Ectodermal cell (in vitro differentiated cells): ENCODE data around the gene GJB1. TPM values are rescaled to one million over a fixed set of nuclear protein-coding genes. Genes with fewer than 3 reads are reported as not detected.
"Not testable (repeated sequence)": the region's sequence is repeated elsewhere in the genome, so short reads cannot be mapped to it uniquely, and the experiment has no call there.

Source experiments
- H3K27ac ChIP-seq: 2 replicates; pipeline ENCODE4 v1.7.0; 2013; ENCODE audit warnings: mild to moderate bottlenecking, low read depth, low read length; ENCODE audit not compliant: insufficient read depth, poor library complexity, severe bottlenecking
- H3K27me3 ChIP-seq: 2 replicates; pipeline ENCODE4 v1.7.0; 2013; ENCODE audit warnings: mild to moderate bottlenecking, low read length; ENCODE audit not compliant: insufficient read depth, control insufficient read depth, poor library complexity, severe bottlenecking
- H3K36me3 ChIP-seq: one replicate; pipeline ENCODE4 v1.7.0; 2013; ENCODE audit warnings: low read length; ENCODE audit not compliant: control insufficient read depth, insufficient read depth
- H3K4me1 ChIP-seq: one replicate; pipeline ENCODE4 v1.7.0; 2013; ENCODE audit warnings: low read length; ENCODE audit not compliant: control insufficient read depth, insufficient read depth
- H3K4me3 ChIP-seq: 2 replicates; pipeline ENCODE4 v1.7.0; 2013; ENCODE audit warnings: low read depth, low read length, control low read depth; ENCODE audit not compliant: insufficient read depth
- H3K9me3 ChIP-seq: 2 replicates; pipeline ENCODE4 v1.7.0; 2013; ENCODE audit warnings: mild to moderate bottlenecking, low read length, moderate library complexity; ENCODE audit not compliant: control insufficient read depth
- WGBS, 2 experiments: methylation state at CpG; one replicate each; pipeline ENCODE4 v1.1.7; 2013; ENCODE audit warnings: missing lambda C conversion rate in 2 of 2; 5-methylcytosine and 5-hydroxymethylcytosine counted together
- polyA plus RNA-seq, 4 experiments: library from polyadenylated mRNA; stranded (reverse); fragments of 50-300 nt; gene quantifications; one replicate each; pipeline ENCODE4 v1.2.3, GENCODE V29; 2013

The GJB1 gene
- polyA plus RNA-seq (2013, experiment 1 of 4), result not detected
- polyA plus RNA-seq (2013, experiment 2 of 4), result 0.16 TPM
- polyA plus RNA-seq (2013, experiment 3 of 4), result 0.16 TPM
- 0.32 TPM for polyA plus RNA-seq (2013, experiment 4 of 4)

GRCh38 chrX:71222929-71223328, at the start of gene GJB1:
Gene GJB1 (plus strand): TSS chrX:71223224. CDS start chrX:71223708, 484 bp downstream.
- Histone ChIP-seq H3K27ac (no peak within 1 kb of the TSS), H3K27me3 (no peaks in the 10 kb centered on the region), H3K9me3 (no peaks in the 10 kb centered on the region), H3K4me1 (peaks cover 4% of the 10 kb centered on the region), H3K36me3 (no peaks in the 10 kb centered on the region), H3K4me3 (no peak within 1 kb of the TSS)
- WGBS, 2 experiments, result 87 to 96% methylated on average over 16 to 17 of the region's 18 CpGs

DNA sequence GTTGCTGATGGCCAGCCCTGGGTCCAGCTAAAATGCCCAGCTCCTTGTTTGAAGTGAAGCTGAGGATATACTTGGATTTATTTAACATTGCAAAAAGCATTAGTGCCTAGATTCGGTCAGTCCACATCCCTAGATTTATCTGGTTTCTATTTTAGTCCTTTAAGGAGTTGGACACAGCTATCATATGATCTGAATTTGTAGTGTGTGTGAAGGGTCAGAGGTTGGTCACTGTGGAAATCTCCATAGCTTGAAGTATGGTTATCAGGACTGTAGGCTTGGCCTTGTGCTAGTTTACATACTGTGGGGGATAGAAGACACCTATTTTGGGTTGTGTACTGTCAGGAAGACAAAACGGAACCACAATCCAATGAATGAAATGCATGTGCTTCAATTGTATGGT, 49.6 kb upstream of the GJB1 start:
- H3K9me3 ChIP-seq, result no peaks in the 10 kb centered on the region

GRCh38 chrX:71174795-71175194, 48.2 kb upstream of the GJB1 start:
- WGBS, 2 experiments, result 90 to 100% methylated on average over 1 of the region's 1 CpG
- no peaks in the 10 kb centered on the region for H3K27me3 ChIP-seq
- H3K36me3 ChIP-seq, result no peaks in the 10 kb centered on the region
- no peak overlapping the region for H3K4me3 ChIP-seq
- H3K9me3 ChIP-seq, result no peaks in the 10 kb centered on the region
- no peaks in the 10 kb centered on the region for H3K4me1 ChIP-seq
- no peak overlapping the region for H3K27ac ChIP-seq

More for the DNA sequence above, 49.6 kb upstream of the GJB1 start:
- H3K27me3 ChIP-seq, result no peaks in the 10 kb centered on the region
- no peak overlapping the region for H3K4me3 ChIP-seq
- no peaks in the 10 kb centered on the region for H3K36me3 ChIP-seq
- WGBS, 2 experiments, result 98% methylated on average over 2 of the region's 2 CpGs
- H3K4me1 ChIP-seq, result no peaks in the 10 kb centered on the region
- H3K27ac ChIP-seq, result no peak overlapping the region

DNA sequence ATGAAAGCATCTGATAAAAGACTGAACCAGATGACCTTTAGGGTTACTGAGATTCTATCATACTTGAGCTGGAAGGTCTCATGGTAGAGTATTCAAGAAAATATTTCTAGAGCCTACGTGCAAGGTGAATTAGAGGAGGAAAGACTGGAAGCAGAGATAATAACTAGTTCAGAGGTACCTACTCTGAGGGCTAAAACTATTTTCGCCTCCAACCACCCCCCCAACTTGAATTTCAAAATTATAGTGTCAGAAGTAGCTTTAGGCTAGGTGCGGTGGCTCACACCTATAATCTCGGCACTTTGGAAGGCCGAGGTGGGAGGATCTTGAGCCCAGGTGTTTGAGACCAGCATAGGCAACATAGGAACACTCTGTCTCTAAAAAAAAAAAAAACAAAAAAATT, 47.5 kb upstream of the GJB1 start:
- no peak overlapping the region for H3K4me3 ChIP-seq
- no peaks in the 10 kb centered on the region for H3K9me3 ChIP-seq
- 99 to 100% methylated on average over 4 to 5 of the region's 5 CpGs for WGBS, 2 experiments
- H3K4me1 ChIP-seq, result no peaks in the 10 kb centered on the region
- no peak overlapping the region for H3K27ac ChIP-seq
- H3K27me3 ChIP-seq, result no peaks in the 10 kb centered on the region
- H3K36me3 ChIP-seq, result no peaks in the 10 kb centered on the region

DNA sequence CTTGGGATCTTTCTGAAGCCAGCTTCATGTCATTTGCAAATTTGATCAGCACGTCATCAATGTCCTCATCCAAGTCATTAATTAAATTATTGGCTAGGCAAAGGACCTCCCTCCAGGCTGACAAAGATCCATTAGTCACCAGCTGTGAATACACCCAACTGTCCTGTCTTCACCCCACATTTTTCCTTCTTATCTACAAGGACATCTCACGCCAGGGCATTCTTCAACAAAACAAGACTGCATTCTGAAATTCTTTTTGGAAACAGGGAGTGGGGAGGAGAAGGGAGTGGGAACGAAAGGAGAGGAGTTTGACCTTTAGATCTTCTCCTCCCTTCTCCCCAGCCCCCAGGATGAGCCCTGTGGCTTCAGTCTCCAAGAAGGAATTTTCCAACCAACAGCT, 45.7 kb upstream of the GJB1 start:
- WGBS, 2 experiments, result 38 to 65% methylated on average over 1 to 3 of the region's 3 CpGs
- H3K9me3 ChIP-seq, result no peaks in the 10 kb centered on the region

GRCh38 chrX:71178908-71179307, 44.1 kb upstream of the GJB1 start:
- H3K27ac ChIP-seq, result no peak overlapping the region
- H3K36me3 ChIP-seq, result no peaks in the 10 kb centered on the region
- peaks cover 12% of the 10 kb centered on the region for H3K4me1 ChIP-seq
- 4 to 9% methylated on average over 4 of the region's 4 CpGs for WGBS, 2 experiments
- H3K4me3 ChIP-seq, result no peak overlapping the region
- no peaks in the 10 kb centered on the region for H3K27me3 ChIP-seq
- H3K9me3 ChIP-seq, result no peaks in the 10 kb centered on the region

More for the DNA sequence above, 45.7 kb upstream of the GJB1 start:
- Histone ChIP-seq H3K36me3 (no peaks in the 10 kb centered on the region), H3K4me3 (no peak overlapping the region), H3K27me3 (no peaks in the 10 kb centered on the region), H3K27ac (no peak overlapping the region), H3K4me1 (no peaks in the 10 kb centered on the region)

GRCh38 chrX:71180579-71181265, 42.3 kb upstream of the GJB1 start:
- not testable (repeated sequence) for H3K36me3 ChIP-seq, H3K9me3 ChIP-seq, H3K27me3 ChIP-seq, H3K27ac ChIP-seq, H3K4me3 ChIP-seq
- peaks cover 13% of the 10 kb centered on the region for H3K4me1 ChIP-seq
- WGBS, 2 experiments, result 77 to 83% methylated on average over 8 of the region's 9 CpGs

- no peaks in the 10 kb centered on the region for H3K9me3 ChIP-seq
Observed at GRCh38 chrX:71181558-71181909, 41.5 kb upstream of the GJB1 start.

GRCh38 chrX:71181910-71182799, 40.9 kb upstream of the GJB1 start:
- H3K4me3 ChIP-seq, result peak overlapping the region; percentile 37
- no peaks in the 10 kb centered on the region for H3K9me3 ChIP-seq
- H3K4me1 ChIP-seq, result peaks cover 13% of the 10 kb centered on the region
- WGBS, 2 experiments, result 2% methylated on average over 34 to 36 of the region's 42 CpGs
- H3K36me3 ChIP-seq, result no peaks in the 10 kb centered on the region
- H3K27ac ChIP-seq, result peak overlapping the region; percentile 93
- no peaks in the 10 kb centered on the region for H3K27me3 ChIP-seq

More at GRCh38 chrX:71181558-71181909, 41.5 kb upstream of the GJB1 start:
- no peaks in the 10 kb centered on the region for H3K36me3 ChIP-seq
- 11 to 13% methylated on average over 9 of the region's 10 CpGs for WGBS, 2 experiments
- no peaks in the 10 kb centered on the region for H3K27me3 ChIP-seq
- peaks cover 13% of the 10 kb centered on the region for H3K4me1 ChIP-seq
- H3K27ac ChIP-seq, result peak overlapping the region; percentile 81
- peak overlapping the region; percentile 37 for H3K4me3 ChIP-seq

DNA sequence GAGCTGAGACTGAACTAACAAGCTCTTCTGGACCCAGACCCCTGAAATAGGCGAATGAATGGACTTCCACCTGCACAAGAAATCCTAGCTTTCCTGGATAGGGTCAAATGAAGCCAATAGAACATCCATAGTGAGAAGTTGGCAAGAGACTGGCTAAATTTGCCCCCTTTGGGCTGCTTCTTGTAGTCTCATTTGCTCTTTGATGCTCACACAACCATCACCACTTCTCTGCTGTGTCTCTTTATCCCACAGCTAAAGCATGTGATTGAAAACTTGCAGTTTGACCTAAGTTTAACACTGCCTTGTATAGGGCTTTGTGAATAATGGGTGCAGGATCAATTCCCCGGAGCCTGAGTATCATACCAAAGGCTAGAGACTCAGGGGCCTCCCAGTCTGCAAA, 40.2 kb upstream of the GJB1 start:
- WGBS, 2 experiments, result 36 to 43% methylated on average over 2 of the region's 2 CpGs
- no peaks in the 10 kb centered on the region for H3K36me3 ChIP-seq
- H3K27me3 ChIP-seq, result no peaks in the 10 kb centered on the region
- H3K27ac ChIP-seq, result peak overlapping the region; percentile 93
- H3K4me1 ChIP-seq, result peaks cover 13% of the 10 kb centered on the region
- H3K9me3 ChIP-seq, result no peaks in the 10 kb centered on the region
- H3K4me3 ChIP-seq, result no peak overlapping the region
